Neuronal stem cell (in vitro differentiated cells): ENCODE data around the gene SLC22A31.
A peak's percentile ranks its signal among the peaks of the same experiment; 100 is the strongest.

ENCODE experiments used
- DNase-seq: peaks from one replicate; pipeline ENCODE4 v3.0.0-alpha.2; 2013; ENCODE audit warnings: low spot score
- H2AFZ ChIP-seq: one replicate; pipeline ENCODE4 v1.6.1; 2013; ENCODE audit warnings: mild to moderate bottlenecking, low read length, inconsistent platforms
- H2AK5ac ChIP-seq: 2 replicates; pipeline ENCODE4 v1.6.1; 2013; ENCODE audit warnings: low read depth, mild to moderate bottlenecking, inconsistent platforms, low read length, moderate library complexity, mixed read lengths
- H2BK120ac ChIP-seq: 2 replicates; pipeline ENCODE4 v1.6.1; 2013; ENCODE audit warnings: low read depth, mild to moderate bottlenecking, inconsistent platforms, low read length, moderate library complexity, mixed read lengths
- H2BK12ac ChIP-seq: one replicate; pipeline ENCODE4 v1.6.1; 2013; ENCODE audit warnings: low read length, inconsistent platforms
- H2BK15ac ChIP-seq: 2 replicates; pipeline ENCODE4 v1.6.1; 2013; ENCODE audit warnings: mild to moderate bottlenecking, low read length, inconsistent platforms, mixed read lengths
- H2BK5ac ChIP-seq: one replicate; pipeline ENCODE4 v1.6.1; 2013; ENCODE audit warnings: inconsistent platforms, mild to moderate bottlenecking, low read length, moderate library complexity
- H3K14ac ChIP-seq: one replicate; pipeline ENCODE4 v1.6.1; 2013; ENCODE audit warnings: low read length, inconsistent platforms
- H3K18ac ChIP-seq: 2 replicates; pipeline ENCODE4 v1.6.1; 2013; ENCODE audit warnings: low read length, inconsistent platforms
- H3K23ac ChIP-seq: 2 replicates; pipeline ENCODE4 v1.6.1; 2013; ENCODE audit warnings: low read depth, mild to moderate bottlenecking, mixed read lengths, low read length, inconsistent platforms; ENCODE audit not compliant: poor library complexity
- H3K27ac ChIP-seq: replicated peaks from 3 replicates; pipeline ENCODE4 v1.5.1; 2013; ENCODE audit warnings: low read length, inconsistent platforms
- H3K27me3 ChIP-seq, 3 experiments: 2 replicates each; pipeline ENCODE4 v1.6.1; 2013; ENCODE audit warnings: low read length in 3 of 3, mild to moderate bottlenecking in 2 of 3, inconsistent platforms in 1 of 3, low read depth in 1 of 3, mixed read lengths in 1 of 3, moderate library complexity in 1 of 3; ENCODE audit not compliant: control insufficient read depth in 3 of 3, insufficient read depth in 3 of 3
- H3K36me3 ChIP-seq, 2 donors: replicated peaks in 1 of 2; 2 replicates each; pipeline ENCODE4 v1.6.1; 2013; ENCODE audit warnings: low read length in 2 of 2; ENCODE audit not compliant: control insufficient read depth in 2 of 2, insufficient read depth in 2 of 2
- H3K4ac ChIP-seq: 2 replicates; pipeline ENCODE4 v1.6.1; 2013; ENCODE audit warnings: inconsistent platforms, mild to moderate bottlenecking, low read length, moderate library complexity
- H3K4me1 ChIP-seq, 2 donors: 1 replicate in 1 of 2; 2 replicates in 1 of 2; pipeline ENCODE4 v1.6.1; 2013; ENCODE audit warnings: low read length in 2 of 2, low read depth in 1 of 2; ENCODE audit not compliant: control insufficient read depth in 2 of 2, insufficient read depth in 1 of 2
- H3K4me2 ChIP-seq: one replicate; pipeline ENCODE4 v1.6.1; 2013; ENCODE audit warnings: mild to moderate bottlenecking, low read length, inconsistent platforms; ENCODE audit not compliant: insufficient read depth, poor library complexity, severe bottlenecking
- H3K4me3 ChIP-seq, 2 donors: 2 replicates each; pipeline ENCODE4 v1.5.1; 2013; ENCODE audit warnings: low read length in 2 of 2, mild to moderate bottlenecking in 2 of 2, inconsistent platforms in 1 of 2, moderate library complexity in 1 of 2
- H3K79me1 ChIP-seq: one replicate; pipeline ENCODE4 v1.6.1; 2013; ENCODE audit warnings: low read depth, mild to moderate bottlenecking, inconsistent platforms, low read length, moderate library complexity
- H3K9ac ChIP-seq: one replicate; pipeline ENCODE4 v1.6.1; 2013; ENCODE audit warnings: mild to moderate bottlenecking, low read depth, low read length, inconsistent platforms; ENCODE audit not compliant: poor library complexity
- H3K9me3 ChIP-seq, 2 donors: replicated peaks in 1 of 2; 2 replicates each; pipeline versions ENCODE3 to v1.6.1; 2013; ENCODE audit warnings: low read length in 2 of 2, mild to moderate bottlenecking in 2 of 2, inconsistent platforms in 1 of 2, low read depth in 1 of 2, mixed read lengths in 1 of 2, moderate library complexity in 1 of 2; ENCODE audit not compliant: control insufficient read depth in 2 of 2, insufficient read depth in 1 of 2
- H4K8ac ChIP-seq: one replicate; pipeline ENCODE4 v1.6.1; 2013; ENCODE audit warnings: low read depth, mild to moderate bottlenecking, inconsistent platforms, low read length, moderate library complexity
- H4K91ac ChIP-seq: one replicate; pipeline ENCODE4 v1.6.1; 2013; ENCODE audit warnings: low read length, low read depth, mild to moderate bottlenecking, inconsistent platforms; ENCODE audit not compliant: poor library complexity
- WGBS, 2 donors: extraction: QIAGEN DNeasy Blood & Tissue Kit; methylation state at CpG; one replicate each; pipeline ENCODE4 v1.1.7; 2013; ENCODE audit warnings: missing lambda C conversion rate in 2 of 2, mixed read lengths in 1 of 2; ENCODE audit not compliant: insufficient read length in 2 of 2, insufficient replicate concordance in 1 of 2; ENCODE audit errors: extremely low coverage in 2 of 2; 5-methylcytosine and 5-hydroxymethylcytosine counted together

Gene SLC22A31

GRCh38 chr16:89198417-89199240 lies 1.7 kb downstream of the SLC22A31 start:
- no peak for DNase-seq
- H3K14ac ChIP-seq, result peak overlapping the region; percentile 82
- peak overlapping the region; percentile 97 for H2AK5ac ChIP-seq
- H3K79me1 ChIP-seq, result peaks cover 2% of the 10 kb centered on the region
- H2AFZ ChIP-seq, result no peak overlapping the region
- H3K23ac ChIP-seq, result peak overlapping the region; percentile 3
- H2BK5ac ChIP-seq, result peak overlapping the region; percentile 39
- H2BK120ac ChIP-seq, result no peak overlapping the region
- no peak overlapping the region for H4K8ac ChIP-seq
- H3K9ac ChIP-seq, result peak overlapping the region; percentile 50
- H3K4me2 ChIP-seq, result no peak overlapping the region
- peaks cover 3 to 22% of the 10 kb centered on the region in 2 donors for H3K4me1 ChIP-seq
- no peak overlapping the region for H4K91ac ChIP-seq
- H3K4ac ChIP-seq, result no peak overlapping the region
- H3K27me3 ChIP-seq, result peaks cover 17 to 69% (median 46%) of the 10 kb centered on the region in 3 experiments
- H3K18ac ChIP-seq, result no peak overlapping the region
- no peak overlapping the region for H3K27ac ChIP-seq
- H3K4me3 ChIP-seq, result no peak overlapping the region
- H2BK12ac ChIP-seq, result no peak overlapping the region
- peak overlapping the region; percentile 33 for H2BK15ac ChIP-seq
- WGBS, 2 donors, result no CpG with 5 or more reads among the region's 28 CpGs
- H3K36me3 ChIP-seq, result no peaks in the 10 kb centered on the region
- H3K9me3 ChIP-seq, result peaks cover 6 to 7% of the 10 kb centered on the region in 2 donors

DNA sequence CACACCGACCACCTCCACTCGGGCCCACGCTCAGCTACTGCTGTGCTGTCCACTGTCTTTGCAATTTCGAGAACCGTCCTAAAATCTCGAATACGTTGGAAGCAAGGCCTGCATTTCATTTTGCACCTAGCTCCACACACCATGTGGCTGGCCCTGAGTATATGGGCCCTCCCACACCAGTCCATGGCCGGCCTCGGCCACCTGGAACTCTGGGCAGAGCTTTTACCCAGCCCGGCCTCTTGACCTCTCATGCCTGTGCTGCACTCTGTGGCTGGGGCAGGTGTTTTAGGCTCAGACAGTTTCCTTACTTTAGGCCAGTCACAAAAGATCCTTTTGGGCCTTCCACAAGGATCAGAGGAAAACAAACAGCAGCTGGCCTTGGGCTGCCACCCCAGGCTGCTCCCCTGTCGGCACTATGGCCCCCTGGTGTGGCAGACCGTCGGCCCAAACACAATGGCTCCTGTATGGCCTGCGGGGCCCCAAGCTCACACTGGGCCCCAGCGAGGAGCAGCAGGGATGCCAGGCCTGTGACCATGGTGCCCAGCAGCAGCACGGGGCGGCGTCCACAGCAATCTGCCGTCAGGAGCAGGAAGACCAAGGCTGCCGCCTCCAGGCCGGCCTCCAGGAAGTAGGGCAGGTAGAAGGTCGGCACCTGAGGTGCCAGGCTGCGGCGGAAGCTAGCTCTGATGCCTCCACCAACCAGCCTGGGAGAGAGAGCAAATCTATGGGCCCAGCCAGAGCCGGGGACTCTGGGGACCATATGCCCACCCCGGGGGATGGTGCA lies 2.5 kb downstream of the SLC22A31 start:
- Histone ChIP-seq H3K79me1 (peaks cover 2% of the 10 kb centered on the region), H3K27me3 (peaks cover 17 to 63% (median 44%) of the 10 kb centered on the region in 3 experiments), H3K4ac (no peak overlapping the region), H2BK120ac (no peak overlapping the region), H2BK12ac (no peak overlapping the region), H2AK5ac (peak overlapping the region; percentile 14), H3K18ac (peak overlapping the region; percentile 48), H3K4me3 (no peak overlapping the region), H4K8ac (no peak overlapping the region), H2BK15ac (no peak overlapping the region), H3K14ac (no peak overlapping the region), H4K91ac (no peak overlapping the region), H2AFZ (no peak overlapping the region), H2BK5ac (no peak overlapping the region), H3K4me1 (peaks cover 3 to 22% of the 10 kb centered on the region in 2 donors), H3K9me3 (peaks cover 4% of the 10 kb centered on the region in 2 donors), H3K23ac (no peak overlapping the region), H3K9ac (no peak overlapping the region), H3K36me3 (no peaks in the 10 kb centered on the region), H3K4me2 (no peak overlapping the region), H3K27ac (no peak overlapping the region)
- no peak for DNase-seq
- no CpG with 5 or more reads among the region's 26 CpGs for WGBS, 2 donors

- Histone ChIP-seq H2AFZ (no peak overlapping the region), H3K4ac (no peak overlapping the region), H3K4me2 (no peak overlapping the region), H4K91ac (no peak overlapping the region), H3K4me3 (no peak overlapping the region), H3K27me3 (peaks cover 13 to 56% (median 38%) of the 10 kb centered on the region in 3 experiments), H3K14ac (no peak overlapping the region), H3K4me1 (peaks cover 4 to 24% of the 10 kb centered on the region in 2 donors), H2BK120ac (no peak overlapping the region), H2AK5ac (peak overlapping the region; percentile 37), H2BK5ac (no peak overlapping the region), H2BK15ac (no peak overlapping the region), H2BK12ac (peak overlapping the region; percentile 41), H3K23ac (no peak overlapping the region), H4K8ac (no peak overlapping the region), H3K18ac (peak overlapping the region; percentile 28), H3K36me3 (no peaks in the 10 kb centered on the region), H3K27ac (no peak overlapping the region), H3K9me3 (no peaks in the 10 kb centered on the region), H3K79me1 (peaks cover 2% of the 10 kb centered on the region), H3K9ac (peak overlapping the region; percentile 60)
- no CpG with 5 or more reads among the region's 13 CpGs for WGBS, 2 donors
- no peak for DNase-seq
Observed at GRCh38 chr16:89197033-89197632, 3.2 kb downstream of the SLC22A31 start.
